Mucosa of rectum (tissue), 2 donors: ENCODE data around the gene WDR82.
A peak's percentile ranks its signal among the peaks of the same experiment; 100 is the strongest.
"Not testable (repeated sequence)": the region's sequence is repeated elsewhere in the genome, so short reads cannot be mapped to it uniquely, and the experiment has no call there.

Source experiments
- H3K27ac ChIP-seq, 2 donors: one replicate each; pipeline ENCODE4 v1.7.0; 2013; ENCODE audit warnings: inconsistent platforms in 2 of 2, low read depth in 2 of 2, low read length in 2 of 2
- H3K27me3 ChIP-seq, 2 donors: one replicate each; pipeline ENCODE4 v1.7.0; 2013; ENCODE audit warnings: low read length in 2 of 2; ENCODE audit not compliant: control insufficient read depth in 2 of 2, insufficient read depth in 2 of 2
- H3K36me3 ChIP-seq, 2 donors: one replicate each; pipeline ENCODE4 v1.7.0; 2013; ENCODE audit warnings: low read length in 2 of 2; ENCODE audit not compliant: control insufficient read depth in 2 of 2, insufficient read depth in 2 of 2
- H3K4me1 ChIP-seq, 2 donors: one replicate each; pipeline ENCODE4 v1.7.0; 2013; ENCODE audit warnings: low read length in 2 of 2, mild to moderate bottlenecking in 1 of 2; ENCODE audit not compliant: control insufficient read depth in 2 of 2, insufficient read depth in 2 of 2
- H3K4me3 ChIP-seq, 2 donors: one replicate each; pipeline ENCODE4 v1.7.0; 2013; ENCODE audit warnings: low read length in 2 of 2
- H3K9ac ChIP-seq, 2 donors: one replicate each; pipeline ENCODE4 v1.7.0; 2013; ENCODE audit warnings: low read length in 2 of 2, low read depth in 1 of 2, mild to moderate bottlenecking in 1 of 2
- H3K9me3 ChIP-seq, 2 donors: one replicate each; pipeline ENCODE4 v1.7.0; 2013; ENCODE audit warnings: low read length in 2 of 2; ENCODE audit not compliant: control insufficient read depth in 2 of 2
- donor health status: healthy.
- donor health status: Normal muscosa, but diverticular disease.

Gene WDR82

GRCh38 chr3:52274781-52275180 lies 3.7 kb downstream of the WDR82 start:
- not testable (repeated sequence) for H3K27me3 ChIP-seq, H3K27ac ChIP-seq, H3K4me3 ChIP-seq, H3K9ac ChIP-seq, H3K9me3 ChIP-seq
- Histone ChIP-seq H3K4me1 (peaks cover 20 to 22% of the 10 kb centered on the region in 2 donors), H3K36me3 (peaks cover 3 to 15% of the 10 kb centered on the region in 2 donors)

GRCh38 chr3:52272831-52273230 lies 5.6 kb downstream of the WDR82 start:
- Histone ChIP-seq H3K27me3 (no peaks in the 10 kb centered on the region), H3K36me3 (peaks cover 15 to 31% of the 10 kb centered on the region in 2 donors), H3K4me3 (no peak overlapping the region), H3K9me3 (no peaks in the 10 kb centered on the region), H3K9ac (no peak overlapping the region), H3K27ac (no peak overlapping the region), H3K4me1 (peaks cover 18 to 20% of the 10 kb centered on the region in 2 donors)

- Histone ChIP-seq H3K9ac (peak overlapping the region in 1 of 2 donors; percentile 24), H3K36me3 (peaks cover 19 to 38% of the 10 kb centered on the region in 2 donors), H3K4me1 (peaks cover 18% of the 10 kb centered on the region in 2 donors)
- H3K9me3 ChIP-seq, H3K27me3 ChIP-seq, H3K27ac ChIP-seq, H3K4me3 ChIP-seq: not testable (repeated sequence)
Measured at GRCh38 chr3:52272172-52272571, 6.3 kb downstream of the WDR82 start.

- H3K9me3 ChIP-seq, result no peaks in the 10 kb centered on the region
- no peak overlapping the region for H3K4me3 ChIP-seq
- no peaks in the 10 kb centered on the region for H3K27me3 ChIP-seq
- peaks cover 32 to 53% of the 10 kb centered on the region in 2 donors for H3K36me3 ChIP-seq
- no peak overlapping the region for H3K9ac ChIP-seq
- H3K27ac ChIP-seq, result peak overlapping the region; percentile 32 to 54
- peaks cover 7 to 8% of the 10 kb centered on the region in 2 donors for H3K4me1 ChIP-seq
Measured at GRCh38 chr3:52270252-52270754, 8.1 kb downstream of the WDR82 start.

- Histone ChIP-seq H3K4me3 (no peak overlapping the region), H3K27ac (peak overlapping the region; percentile 32 to 54), H3K36me3 (peaks cover 33 to 57% of the 10 kb centered on the region in 2 donors), H3K9ac (no peak overlapping the region), H3K4me1 (peaks cover 5 to 8% of the 10 kb centered on the region in 2 donors), H3K9me3 (no peaks in the 10 kb centered on the region), H3K27me3 (no peaks in the 10 kb centered on the region)
Measured at GRCh38 chr3:52269776-52270175, 8.7 kb downstream of the WDR82 start.

GRCh38 chr3:52268036-52268435 lies 10.4 kb downstream of the WDR82 start:
- Histone ChIP-seq H3K27ac (no peak overlapping the region), H3K9me3 (no peaks in the 10 kb centered on the region), H3K4me3 (no peak overlapping the region), H3K36me3 (peaks cover 49 to 64% of the 10 kb centered on the region in 2 donors), H3K9ac (no peak overlapping the region), H3K4me1 (peaks cover 5 to 8% of the 10 kb centered on the region in 2 donors), H3K27me3 (no peaks in the 10 kb centered on the region)

GRCh38 chr3:52265387-52265786 lies 13.1 kb downstream of the WDR82 start:
- H3K27me3 ChIP-seq, result no peaks in the 10 kb centered on the region
- H3K9me3 ChIP-seq, result no peaks in the 10 kb centered on the region
- H3K4me3 ChIP-seq, result no peak overlapping the region
- peaks cover 0 to under 1% of the 10 kb centered on the region in 2 donors for H3K4me1 ChIP-seq
- H3K36me3 ChIP-seq, result peaks cover 72 to 83% of the 10 kb centered on the region in 2 donors
- no peak overlapping the region for H3K9ac ChIP-seq
- no peak overlapping the region for H3K27ac ChIP-seq

GRCh38 chr3:52262447-52262846 lies 16.0 kb downstream of the WDR82 start:
- H3K36me3 ChIP-seq, result peaks cover 83 to 89% of the 10 kb centered on the region in 2 donors
- H3K4me3 ChIP-seq, result no peak overlapping the region
- H3K9ac ChIP-seq, result no peak overlapping the region
- H3K4me1 ChIP-seq, result no peaks in the 10 kb centered on the region
- no peaks in the 10 kb centered on the region for H3K27me3 ChIP-seq
- H3K9me3 ChIP-seq, result no peaks in the 10 kb centered on the region
- no peak overlapping the region for H3K27ac ChIP-seq

GRCh38 chr3:52259448-52259847 lies 19.0 kb downstream of the WDR82 start:
- Histone ChIP-seq H3K27ac (no peak overlapping the region), H3K9ac (no peak overlapping the region), H3K36me3 (peaks cover 84 to 89% of the 10 kb centered on the region in 2 donors), H3K4me1 (no peaks in the 10 kb centered on the region), H3K9me3 (no peaks in the 10 kb centered on the region), H3K27me3 (no peaks in the 10 kb centered on the region), H3K4me3 (no peak overlapping the region)

- no peak overlapping the region for H3K4me3 ChIP-seq
- no peaks in the 10 kb centered on the region for H3K9me3 ChIP-seq
- H3K27ac ChIP-seq, result no peak overlapping the region
- H3K36me3 ChIP-seq, result peaks cover 82 to 87% of the 10 kb centered on the region in 2 donors
- no peaks in the 10 kb centered on the region for H3K27me3 ChIP-seq
- peaks cover 0 to under 1% of the 10 kb centered on the region in 2 donors for H3K4me1 ChIP-seq
- H3K9ac ChIP-seq, result no peak overlapping the region
Measured at GRCh38 chr3:52259035-52259434, 19.4 kb downstream of the WDR82 start.
